ENCODE data around the gene IFRD2. TPM values are rescaled to one million over a fixed set of nuclear protein-coding genes. Genes with fewer than 3 reads are reported as not detected.

The IFRD2 gene
- total and polyA plus RNA-seq, 9 of the 15 experiments (the other 6 are each of a cell fraction or from before 2014, with no cell fraction given) = 30.5 to 115 (median 52.8) TPM

DNA sequence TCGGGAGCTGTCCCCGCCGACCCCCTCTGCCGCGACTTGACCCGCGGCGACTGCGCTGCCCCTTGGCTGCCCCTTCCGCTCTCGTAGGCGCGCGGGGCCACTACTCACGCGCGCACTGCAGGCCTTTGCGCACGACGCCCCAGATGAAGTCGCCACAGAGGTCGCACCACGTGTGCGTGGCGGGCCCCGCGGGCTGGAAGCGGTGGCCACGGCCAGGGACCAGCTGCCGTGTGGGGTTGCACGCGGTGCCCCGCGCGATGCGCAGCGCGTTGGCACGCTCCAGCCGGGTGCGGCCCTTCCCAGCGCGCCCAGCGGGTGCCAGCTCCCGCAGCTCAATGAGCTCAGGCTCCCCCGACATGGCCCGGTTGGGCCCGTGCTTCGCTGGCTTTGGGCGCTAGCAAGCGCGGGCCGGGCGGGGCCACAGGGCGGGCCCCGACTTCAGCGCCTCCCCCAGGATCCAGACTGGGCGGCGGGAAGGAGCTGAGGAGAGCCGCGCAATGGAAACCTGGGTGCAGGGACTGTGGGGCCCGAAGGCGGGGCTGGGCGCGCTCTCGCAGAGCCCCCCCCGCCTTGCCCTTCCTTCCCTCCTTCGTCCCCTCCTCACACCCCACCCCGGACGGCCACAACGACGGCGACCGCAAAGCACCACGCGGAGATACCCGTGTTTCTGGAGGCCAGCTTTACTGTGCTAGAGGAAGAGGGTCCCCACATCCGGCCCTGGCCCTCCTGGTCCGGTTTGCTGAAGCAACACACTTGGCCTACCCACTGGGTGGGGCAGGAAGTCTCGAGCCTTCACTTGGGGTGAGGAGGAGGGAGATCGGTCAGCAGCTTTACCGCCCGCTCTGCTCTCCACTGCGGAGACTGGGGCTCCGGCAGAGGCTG, 48.5 kb upstream of the IFRD2 start, which contains the start of gene RASSF1 (continued):
- TF ChIP-seq, protein P1, sequence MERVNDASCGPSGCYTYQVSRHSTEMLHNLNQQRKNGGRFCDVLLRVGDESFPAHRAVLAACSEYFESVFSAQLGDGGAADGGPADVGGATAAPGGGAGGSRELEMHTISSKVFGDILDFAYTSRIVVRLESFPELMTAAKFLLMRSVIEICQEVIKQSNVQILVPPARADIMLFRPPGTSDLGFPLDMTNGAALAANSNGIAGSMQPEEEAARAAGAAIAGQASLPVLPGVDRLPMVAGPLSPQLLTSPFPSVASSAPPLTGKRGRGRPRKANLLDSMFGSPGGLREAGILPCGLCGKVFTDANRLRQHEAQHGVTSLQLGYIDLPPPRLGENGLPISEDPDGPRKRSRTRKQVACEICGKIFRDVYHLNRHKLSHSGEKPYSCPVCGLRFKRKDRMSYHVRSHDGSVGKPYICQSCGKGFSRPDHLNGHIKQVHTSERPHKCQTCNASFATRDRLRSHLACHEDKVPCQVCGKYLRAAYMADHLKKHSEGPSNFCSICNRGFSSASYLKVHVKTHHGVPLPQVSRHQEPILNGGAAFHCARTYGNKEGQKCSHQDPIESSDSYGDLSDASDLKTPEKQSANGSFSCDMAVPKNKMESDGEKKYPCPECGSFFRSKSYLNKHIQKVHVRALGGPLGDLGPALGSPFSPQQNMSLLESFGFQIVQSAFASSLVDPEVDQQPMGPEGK (CRISPR knock-in tag; IDR thresholded peaks at IDR 0.05; ENCODE audit: borderline replicate concordance) = no peak
- TF ChIP-seq ZNF174 (CRISPR knock-in tag; IDR thresholded peaks at IDR 0.05) = no peak
- TF ChIP-seq, protein P2, sequence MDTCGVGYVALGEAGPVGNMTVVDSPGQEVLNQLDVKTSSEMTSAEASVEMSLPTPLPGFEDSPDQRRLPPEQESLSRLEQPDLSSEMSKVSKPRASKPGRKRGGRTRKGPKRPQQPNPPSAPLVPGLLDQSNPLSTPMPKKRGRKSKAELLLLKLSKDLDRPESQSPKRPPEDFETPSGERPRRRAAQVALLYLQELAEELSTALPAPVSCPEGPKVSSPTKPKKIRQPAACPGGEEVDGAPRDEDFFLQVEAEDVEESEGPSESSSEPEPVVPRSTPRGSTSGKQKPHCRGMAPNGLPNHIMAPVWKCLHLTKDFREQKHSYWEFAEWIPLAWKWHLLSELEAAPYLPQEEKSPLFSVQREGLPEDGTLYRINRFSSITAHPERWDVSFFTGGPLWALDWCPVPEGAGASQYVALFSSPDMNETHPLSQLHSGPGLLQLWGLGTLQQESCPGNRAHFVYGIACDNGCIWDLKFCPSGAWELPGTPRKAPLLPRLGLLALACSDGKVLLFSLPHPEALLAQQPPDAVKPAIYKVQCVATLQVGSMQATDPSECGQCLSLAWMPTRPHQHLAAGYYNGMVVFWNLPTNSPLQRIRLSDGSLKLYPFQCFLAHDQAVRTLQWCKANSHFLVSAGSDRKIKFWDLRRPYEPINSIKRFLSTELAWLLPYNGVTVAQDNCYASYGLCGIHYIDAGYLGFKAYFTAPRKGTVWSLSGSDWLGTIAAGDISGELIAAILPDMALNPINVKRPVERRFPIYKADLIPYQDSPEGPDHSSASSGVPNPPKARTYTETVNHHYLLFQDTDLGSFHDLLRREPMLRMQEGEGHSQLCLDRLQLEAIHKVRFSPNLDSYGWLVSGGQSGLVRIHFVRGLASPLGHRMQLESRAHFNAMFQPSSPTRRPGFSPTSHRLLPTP (IDR thresholded peaks at IDR 0.05; ENCODE audit: borderline replicate concordance, extremely low read depth, insufficient read length) = no peak
- TF ChIP-seq DMBX1 (CRISPR knock-in tag; IDR thresholded peaks at IDR 0.05; ENCODE audit: borderline replicate concordance) = no peak
- peak; percentile 88 for TF ChIP-seq POLR2G (IDR thresholded peaks at IDR 0.05; ENCODE audit: low read depth, low read length)
- TF ChIP-seq ZNF507 (tag; conservative IDR thresholded peaks at IDR 0.05) = no peak
- no peak for TF ChIP-seq ZNF184 (CRISPR knock-in tag; IDR thresholded peaks at IDR 0.05)
- TF ChIP-seq KLF16 (IDR thresholded peaks at IDR 0.05) = no peak
- no peak for TF ChIP-seq PTRF (tag; IDR thresholded peaks at IDR 0.05)
- no peak for TF ChIP-seq AFF1 (IDR thresholded peaks at IDR 0.05; ENCODE audit: low read depth in 1 of 2, partially characterized antibody in 2 of 2)
- TF ChIP-seq NCOA4 (IDR thresholded peaks at IDR 0.05; ENCODE audit: partially characterized antibody) = no peak
- no peak for TF ChIP-seq ZNF23 (CRISPR knock-in tag; IDR thresholded peaks at IDR 0.05)
- TF ChIP-seq ZNF384 (IDR thresholded peaks at IDR 0.05; ENCODE audit: low read depth, low read length) = no peak
- no peak for TF ChIP-seq KHSRP (IDR thresholded peaks at IDR 0.05)
- TF ChIP-seq RBM14 (IDR thresholded peaks at IDR 0.05; ENCODE audit: borderline replicate concordance, insufficient read depth, low read depth, low read length) = 0 out of 2 replicates have a peak, but pooled peaks have one; percentile 49
- TF ChIP-seq CREB1 (IDR thresholded peaks at IDR 0.05) = no peak
- no peak for TF ChIP-seq CREB1 (CRISPR knock-in tag; IDR thresholded peaks at IDR 0.05)
- no peak for TF ChIP-seq CBX5 (IDR thresholded peaks at IDR 0.05; ENCODE audit: borderline replicate concordance, low read depth)
- TF ChIP-seq CCNT2 (IDR thresholded peaks at IDR 0.05; ENCODE audit: borderline replicate concordance, extremely low read depth, insufficient read length, low read depth, low read length) = peak; percentile 41
